Body of pancreas (tissue), 4 donors: Measurements from ENCODE around the gene CCDC81. TPM values are rescaled to one million over a fixed set of nuclear protein-coding genes. Genes with fewer than 3 reads are reported as not detected.
"Not testable (repeated sequence)": the region's sequence is repeated elsewhere in the genome, so short reads cannot be mapped to it uniquely, and the experiment has no call there.

ENCODE experiments used
- ATAC-seq: fragments of 150-250 bp; one replicate; pipeline ENCODE4 v1.9.1; 2016
- DNase-seq, 4 donors: peaks; one replicate each; pipeline ENCODE4 v3.0.0-alpha.2; 2019
- H3K27ac ChIP-seq, 4 donors: fragments of 200-600 bp; sonication (generic); 1 replicate in 3 of 4; 2 replicates in 1 of 4; pipeline versions ENCODE4 v1.5.1 to v1.6.1; 2016 to 2019; ENCODE audit warnings: mild to moderate bottlenecking in 1 of 4, mixed read lengths in 1 of 4, moderate library complexity in 1 of 4
- H3K27me3 ChIP-seq, 2 donors: fragments of 200-600 bp; sonication (generic); one replicate each; pipeline ENCODE4 v1.6.0; 2016; ENCODE audit warnings: mild to moderate bottlenecking in 1 of 2
- H3K36me3 ChIP-seq, 2 donors: fragments of 200-600 bp; sonication (generic); replicated peaks in 1 of 2; 2 replicates each; pipeline ENCODE4 v1.5.1; 2016; ENCODE audit warnings: low read depth in 2 of 2; ENCODE audit not compliant: insufficient read depth in 1 of 2
- H3K4me1 ChIP-seq: fragments of 200-600 bp; sonication (generic); one replicate; pipeline ENCODE4 v1.6.0; 2016
- H3K4me3 ChIP-seq, 2 donors: fragments of 200-600 bp; sonication (generic); 1 replicate in 1 of 2; 2 replicates in 1 of 2; pipeline ENCODE4 v1.5.1; 2016 to 2019
- H3K9me3 ChIP-seq, 3 donors: fragments of 200-600 bp; sonication (generic); 1 replicate in 2 of 3; 2 replicates in 1 of 3; pipeline ENCODE4 v1.5.1; 2016
- POLR2A ChIP-seq, 3 donors: fragments of 450-650 bp; IDR thresholded peaks; one replicate each; pipeline ENCODE4 v1.6.1; 2016; ENCODE audit warnings: antibody characterized with exemption in 3 of 3, mild to moderate bottlenecking in 2 of 3
- WGBS, 2 donors: methylation state at CpG; one replicate each; pipeline ENCODE4 v1.1.5; 2017; 5-methylcytosine and 5-hydroxymethylcytosine counted together
- intact Hi-C: fragments of 100-400 bp; cut with DNase I; formaldehyde crosslinking; loops from one replicate; pipeline ENCODE4 v1.15.1; 2023
- total RNA-seq, 2 donors: library from RNA; depleted of rRNA; stranded (reverse); fragments of >200 nt; gene quantifications; one replicate each; pipeline ENCODE4 v1.1.0, GENCODE V29; 2016
- TF ChIP-seq, protein P1 (sequence below), 7 experiments: fragments of 450-650 bp in 4 of 7; fragments of 200-600 bp in 3 of 7; sonication (generic) in 3 of 7; IDR thresholded peaks; one replicate each; pipeline ENCODE4 v1.5.1; 2016 to 2019; ENCODE audit warnings: antibody characterized with exemption in 7 of 7

The CCDC81 gene
- total RNA-seq, 2 donors from 2014 or later: 0.52 TPM; not detected in 1

DNA sequence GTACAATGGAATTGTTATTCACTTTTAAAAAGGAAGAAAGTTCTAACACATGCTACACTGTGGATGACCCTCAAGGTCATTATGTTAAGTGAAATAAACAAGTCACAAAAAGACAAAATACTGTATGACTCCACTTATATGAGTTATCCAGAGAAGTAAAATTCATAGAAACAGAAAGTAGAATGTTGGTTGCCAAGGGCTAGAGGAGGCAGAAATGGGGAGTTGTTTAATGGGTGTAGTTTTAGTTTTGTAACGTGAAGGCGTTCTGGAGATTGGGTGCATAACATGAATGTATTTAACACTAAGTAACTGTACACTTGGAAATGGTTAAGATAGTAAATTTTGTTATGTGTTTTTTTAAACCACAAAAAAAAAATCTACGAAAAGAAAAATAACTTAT, 43.8 kb downstream of the CCDC81 start:
- DNase-seq (no peak), ATAC-seq (no peak)
- H3K36me3 ChIP-seq: no peaks in the 10 kb centered on the region
- no peak overlapping the region for H3K27ac ChIP-seq
- no peak overlapping the region for H3K4me3 ChIP-seq
- H3K9me3 ChIP-seq: no peaks in the 10 kb centered on the region
- WGBS, 2 donors: 84 to 92% methylated on average over 3 of the region's 3 CpGs
- H3K27me3 ChIP-seq: no peaks in the 10 kb centered on the region
- intact Hi-C loops: no loop called here
- TF ChIP-seq, protein P1, sequence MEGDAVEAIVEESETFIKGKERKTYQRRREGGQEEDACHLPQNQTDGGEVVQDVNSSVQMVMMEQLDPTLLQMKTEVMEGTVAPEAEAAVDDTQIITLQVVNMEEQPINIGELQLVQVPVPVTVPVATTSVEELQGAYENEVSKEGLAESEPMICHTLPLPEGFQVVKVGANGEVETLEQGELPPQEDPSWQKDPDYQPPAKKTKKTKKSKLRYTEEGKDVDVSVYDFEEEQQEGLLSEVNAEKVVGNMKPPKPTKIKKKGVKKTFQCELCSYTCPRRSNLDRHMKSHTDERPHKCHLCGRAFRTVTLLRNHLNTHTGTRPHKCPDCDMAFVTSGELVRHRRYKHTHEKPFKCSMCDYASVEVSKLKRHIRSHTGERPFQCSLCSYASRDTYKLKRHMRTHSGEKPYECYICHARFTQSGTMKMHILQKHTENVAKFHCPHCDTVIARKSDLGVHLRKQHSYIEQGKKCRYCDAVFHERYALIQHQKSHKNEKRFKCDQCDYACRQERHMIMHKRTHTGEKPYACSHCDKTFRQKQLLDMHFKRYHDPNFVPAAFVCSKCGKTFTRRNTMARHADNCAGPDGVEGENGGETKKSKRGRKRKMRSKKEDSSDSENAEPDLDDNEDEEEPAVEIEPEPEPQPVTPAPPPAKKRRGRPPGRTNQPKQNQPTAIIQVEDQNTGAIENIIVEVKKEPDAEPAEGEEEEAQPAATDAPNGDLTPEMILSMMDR (IDR thresholded peaks at IDR 0.05): no peak
- no peak for TF ChIP-seq POLR2A (IDR thresholded peaks at IDR 0.05)
- no peaks in the 10 kb centered on the region for H3K4me1 ChIP-seq

DNA sequence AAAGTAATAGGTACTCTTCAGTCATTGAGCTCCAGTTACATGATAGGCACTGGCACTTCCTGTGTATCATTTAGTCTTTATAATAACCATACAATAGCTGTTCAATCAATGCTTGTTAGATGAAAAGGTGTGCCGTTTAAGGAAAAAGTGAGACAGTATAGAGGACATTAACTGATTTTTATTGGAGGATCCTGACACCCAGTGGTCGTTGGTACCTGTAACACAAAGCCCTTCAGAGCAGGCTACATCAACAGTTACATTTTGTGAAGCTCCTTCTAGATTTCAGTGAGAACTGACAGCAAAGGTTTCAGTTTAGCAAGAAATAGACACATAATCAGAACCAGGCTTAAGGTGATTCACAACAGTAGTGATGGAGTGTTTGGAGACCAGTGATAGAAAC, 44.2 kb downstream of the CCDC81 start:
- DNase-seq (no peak), ATAC-seq (no peak)
- no peaks in the 10 kb centered on the region for H3K4me1 ChIP-seq
- H3K27me3 ChIP-seq: no peaks in the 10 kb centered on the region
- H3K4me3 ChIP-seq: no peak overlapping the region
- 25 to 26% methylated on average over 2 of the region's 2 CpGs for WGBS, 2 donors
- H3K9me3 ChIP-seq: no peaks in the 10 kb centered on the region
- intact Hi-C loops: no loop called here
- TF ChIP-seq POLR2A (IDR thresholded peaks at IDR 0.05): no peak
- TF ChIP-seq, protein P1 (IDR thresholded peaks at IDR 0.05): no peak
- H3K27ac ChIP-seq: no peak overlapping the region
- no peaks in the 10 kb centered on the region for H3K36me3 ChIP-seq

DNA sequence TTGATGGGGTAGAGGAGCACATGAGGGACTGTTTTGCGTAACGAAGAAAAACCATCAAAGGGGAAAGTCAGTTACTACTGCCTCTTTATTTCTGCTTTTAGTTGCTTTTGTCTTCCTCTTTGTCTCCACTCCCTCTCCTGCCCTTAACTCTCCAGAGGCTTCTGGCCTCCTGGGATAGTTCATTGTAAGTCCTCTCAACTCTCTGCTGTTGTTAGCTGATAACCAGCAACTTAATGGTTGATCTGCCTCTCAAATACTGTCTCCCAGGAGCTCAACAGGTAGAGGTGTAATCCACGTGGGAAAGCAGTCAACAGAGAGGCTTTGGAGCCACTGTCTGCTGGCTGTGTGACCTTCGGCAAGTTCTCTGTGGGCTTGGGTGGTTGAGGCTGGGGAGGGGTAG, 47.3 kb downstream of the CCDC81 start:
- DNase-seq (no peak), ATAC-seq (no peak)
- Histone ChIP-seq H3K27ac (no peak overlapping the region), H3K4me3 (no peak overlapping the region), H3K27me3 (no peaks in the 10 kb centered on the region), H3K9me3 (no peaks in the 10 kb centered on the region), H3K36me3 (no peaks in the 10 kb centered on the region), H3K4me1 (no peaks in the 10 kb centered on the region)
- TF ChIP-seq, protein P1 (IDR thresholded peaks at IDR 0.05): no peak
- no peak for TF ChIP-seq POLR2A (IDR thresholded peaks at IDR 0.05)
- 75 to 79% methylated on average over 4 of the region's 4 CpGs for WGBS, 2 donors
- intact Hi-C loops: no loop called here

- no peak overlapping the region for H3K27ac ChIP-seq
- intact Hi-C loops: no loop called here
- H3K4me3 ChIP-seq: no peak overlapping the region
- H3K36me3 ChIP-seq: no peaks in the 10 kb centered on the region
- no peaks in the 10 kb centered on the region for H3K9me3 ChIP-seq
- no peaks in the 10 kb centered on the region for H3K4me1 ChIP-seq
- WGBS, 2 donors: 76 to 82% methylated on average over 12 of the region's 12 CpGs
- TF ChIP-seq, protein P1 (IDR thresholded peaks at IDR 0.05): no peak
- no peak for TF ChIP-seq POLR2A (IDR thresholded peaks at IDR 0.05)
- H3K27me3 ChIP-seq: no peaks in the 10 kb centered on the region
- ATAC-seq (no peak), DNase-seq (no peak)
Measured at GRCh38 chr11:86422371-86422770, 47.7 kb downstream of the CCDC81 start.

DNA sequence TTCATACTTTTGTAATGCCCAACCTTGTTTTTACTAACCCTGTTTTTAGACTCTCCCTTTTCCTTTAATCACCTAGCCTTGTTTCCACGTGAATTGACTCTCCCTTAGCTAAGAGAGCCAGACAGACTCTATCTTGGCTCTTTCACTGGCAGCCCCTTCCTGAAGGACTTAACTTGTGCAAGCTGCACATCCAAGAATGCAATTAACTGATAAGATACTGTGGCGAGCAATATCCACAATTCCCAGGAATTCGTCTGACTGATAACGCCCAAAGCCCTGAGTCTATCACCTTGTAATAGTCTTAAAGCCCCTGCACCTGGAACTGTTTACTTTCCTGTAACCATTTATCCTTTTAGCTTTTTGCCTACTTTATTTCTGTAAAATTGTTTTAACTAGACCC, 48.8 kb downstream of the CCDC81 start:
- H3K4me1 ChIP-seq, H3K36me3 ChIP-seq, ATAC-seq, intact Hi-C loops, H3K27me3 ChIP-seq, H3K27ac ChIP-seq, H3K4me3 ChIP-seq, DNase-seq, H3K9me3 ChIP-seq: not testable (repeated sequence)
- 34 to 40% methylated on average over 4 of the region's 4 CpGs for WGBS, 2 donors
